ENCODE results near the gene TCF21. TPM values are rescaled to one million over a fixed set of nuclear protein-coding genes. Genes with fewer than 3 reads are reported as not detected.

Gene TCF21
- polyA plus RNA-seq, 1 donor from 2014 or later: not detected

GRCh38 chr6:133918208-133918930 lies 29.5 kb downstream of the TCF21 start:
- H3K79me2 ChIP-seq (replicated peaks; ENCODE audit: insufficient read depth, low read length): no peaks in the 10 kb centered on the region
- TF ChIP-seq, protein P1, sequence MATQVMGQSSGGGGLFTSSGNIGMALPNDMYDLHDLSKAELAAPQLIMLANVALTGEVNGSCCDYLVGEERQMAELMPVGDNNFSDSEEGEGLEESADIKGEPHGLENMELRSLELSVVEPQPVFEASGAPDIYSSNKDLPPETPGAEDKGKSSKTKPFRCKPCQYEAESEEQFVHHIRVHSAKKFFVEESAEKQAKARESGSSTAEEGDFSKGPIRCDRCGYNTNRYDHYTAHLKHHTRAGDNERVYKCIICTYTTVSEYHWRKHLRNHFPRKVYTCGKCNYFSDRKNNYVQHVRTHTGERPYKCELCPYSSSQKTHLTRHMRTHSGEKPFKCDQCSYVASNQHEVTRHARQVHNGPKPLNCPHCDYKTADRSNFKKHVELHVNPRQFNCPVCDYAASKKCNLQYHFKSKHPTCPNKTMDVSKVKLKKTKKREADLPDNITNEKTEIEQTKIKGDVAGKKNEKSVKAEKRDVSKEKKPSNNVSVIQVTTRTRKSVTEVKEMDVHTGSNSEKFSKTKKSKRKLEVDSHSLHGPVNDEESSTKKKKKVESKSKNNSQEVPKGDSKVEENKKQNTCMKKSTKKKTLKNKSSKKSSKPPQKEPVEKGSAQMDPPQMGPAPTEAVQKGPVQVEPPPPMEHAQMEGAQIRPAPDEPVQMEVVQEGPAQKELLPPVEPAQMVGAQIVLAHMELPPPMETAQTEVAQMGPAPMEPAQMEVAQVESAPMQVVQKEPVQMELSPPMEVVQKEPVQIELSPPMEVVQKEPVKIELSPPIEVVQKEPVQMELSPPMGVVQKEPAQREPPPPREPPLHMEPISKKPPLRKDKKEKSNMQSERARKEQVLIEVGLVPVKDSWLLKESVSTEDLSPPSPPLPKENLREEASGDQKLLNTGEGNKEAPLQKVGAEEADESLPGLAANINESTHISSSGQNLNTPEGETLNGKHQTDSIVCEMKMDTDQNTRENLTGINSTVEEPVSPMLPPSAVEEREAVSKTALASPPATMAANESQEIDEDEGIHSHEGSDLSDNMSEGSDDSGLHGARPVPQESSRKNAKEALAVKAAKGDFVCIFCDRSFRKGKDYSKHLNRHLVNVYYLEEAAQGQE (IDR thresholded peaks at IDR 0.05; ENCODE audit: borderline replicate concordance): no peak
- TF ChIP-seq SMC3 (conservative IDR thresholded peaks at IDR 0.05; ENCODE audit: poor library complexity): no peak
- no peak for TF ChIP-seq EP300 (conservative IDR thresholded peaks at IDR 0.05; ENCODE audit: poor library complexity, severe bottlenecking)
- TF ChIP-seq MXI1 (conservative IDR thresholded peaks at IDR 0.05; ENCODE audit: poor library complexity, severe bottlenecking): no peak
- TF ChIP-seq TAF1 (IDR thresholded peaks at IDR 0.05; ENCODE audit: low read depth): no peak
- TF ChIP-seq, protein P2, sequence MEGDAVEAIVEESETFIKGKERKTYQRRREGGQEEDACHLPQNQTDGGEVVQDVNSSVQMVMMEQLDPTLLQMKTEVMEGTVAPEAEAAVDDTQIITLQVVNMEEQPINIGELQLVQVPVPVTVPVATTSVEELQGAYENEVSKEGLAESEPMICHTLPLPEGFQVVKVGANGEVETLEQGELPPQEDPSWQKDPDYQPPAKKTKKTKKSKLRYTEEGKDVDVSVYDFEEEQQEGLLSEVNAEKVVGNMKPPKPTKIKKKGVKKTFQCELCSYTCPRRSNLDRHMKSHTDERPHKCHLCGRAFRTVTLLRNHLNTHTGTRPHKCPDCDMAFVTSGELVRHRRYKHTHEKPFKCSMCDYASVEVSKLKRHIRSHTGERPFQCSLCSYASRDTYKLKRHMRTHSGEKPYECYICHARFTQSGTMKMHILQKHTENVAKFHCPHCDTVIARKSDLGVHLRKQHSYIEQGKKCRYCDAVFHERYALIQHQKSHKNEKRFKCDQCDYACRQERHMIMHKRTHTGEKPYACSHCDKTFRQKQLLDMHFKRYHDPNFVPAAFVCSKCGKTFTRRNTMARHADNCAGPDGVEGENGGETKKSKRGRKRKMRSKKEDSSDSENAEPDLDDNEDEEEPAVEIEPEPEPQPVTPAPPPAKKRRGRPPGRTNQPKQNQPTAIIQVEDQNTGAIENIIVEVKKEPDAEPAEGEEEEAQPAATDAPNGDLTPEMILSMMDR (IDR thresholded peaks at IDR 0.05; ENCODE audit: poor library complexity, severe bottlenecking): no peak
- no peak for TF ChIP-seq EZH2 (IDR thresholded peaks at IDR 0.05; ENCODE audit: borderline replicate concordance, insufficient read depth, low read length, poor library complexity, severe bottlenecking)
- TF ChIP-seq RAD21 (conservative IDR thresholded peaks at IDR 0.05): no peak
- no peak for TF ChIP-seq POLR2AphosphoS5 (IDR thresholded peaks at IDR 0.05)
- no peaks in the 10 kb centered on the region for H4K20me1 ChIP-seq (ENCODE audit: insufficient read depth)
- H3K9ac ChIP-seq (ENCODE audit: low read length): no peak overlapping the region
- no peak overlapping the region for H3K4me2 ChIP-seq (ENCODE audit: low read length)
- no peaks in the 10 kb centered on the region for H3K9me2 ChIP-seq (ENCODE audit: insufficient read depth, low read length)
- H3K27me3 ChIP-seq (ENCODE audit: insufficient read depth, low read depth, low read length): no peaks in the 10 kb centered on the region
- no peaks in the 10 kb centered on the region for H3K9me3 ChIP-seq (ENCODE audit: low read length)
- H3K4me3 ChIP-seq (ENCODE audit: low read length): no peak overlapping the region
- no peak overlapping the region for H2AFZ ChIP-seq (ENCODE audit: low read depth, low read length)
- no peak overlapping the region for H3K27ac ChIP-seq (ENCODE audit: low read length)
- H3F3A ChIP-seq (ENCODE audit: insufficient read depth, low read length, poor library complexity, severe bottlenecking): no peaks in the 10 kb centered on the region
- no peaks in the 10 kb centered on the region for H3K36me3 ChIP-seq (ENCODE audit: insufficient read depth, low read length)

DNA sequence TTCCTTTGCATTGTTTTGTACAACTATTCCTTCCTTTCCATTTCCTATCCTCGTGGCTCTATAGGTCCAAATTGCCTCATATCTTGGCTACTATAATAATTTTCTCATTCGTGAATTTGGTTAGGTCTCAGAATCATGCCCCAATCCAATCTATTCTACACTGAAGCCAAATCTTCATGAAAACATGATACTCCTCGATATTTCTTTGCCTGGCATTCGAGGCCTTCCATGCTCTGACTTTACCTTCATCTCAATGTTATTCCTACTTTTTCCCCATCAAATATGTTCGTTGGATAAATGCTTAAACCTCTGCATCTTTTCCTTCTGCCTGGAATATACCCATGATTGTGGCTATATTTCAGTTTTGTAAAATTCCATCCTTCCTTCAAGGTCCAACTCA lies 30.4 kb downstream of the TCF21 start:
- no peaks in the 10 kb centered on the region for H3K9me3 ChIP-seq (ENCODE audit: low read length)
- no peak overlapping the region for H3K4me2 ChIP-seq (ENCODE audit: low read length)
- H3K4me3 ChIP-seq (ENCODE audit: low read length): no peak overlapping the region
- no peak overlapping the region for H3K27ac ChIP-seq (ENCODE audit: low read length)
- no peaks in the 10 kb centered on the region for H3K36me3 ChIP-seq (ENCODE audit: insufficient read depth, low read length)
- H3F3A ChIP-seq (ENCODE audit: insufficient read depth, low read length, poor library complexity, severe bottlenecking): no peaks in the 10 kb centered on the region
- no peaks in the 10 kb centered on the region for H3K9me2 ChIP-seq (ENCODE audit: insufficient read depth, low read length)
- H3K9ac ChIP-seq (ENCODE audit: low read length): no peak overlapping the region
- no peak overlapping the region for H2AFZ ChIP-seq (ENCODE audit: low read depth, low read length)
- no peaks in the 10 kb centered on the region for H3K79me2 ChIP-seq (replicated peaks; ENCODE audit: insufficient read depth, low read length)
- no peaks in the 10 kb centered on the region for H4K20me1 ChIP-seq (ENCODE audit: insufficient read depth)
- H3K27me3 ChIP-seq (ENCODE audit: insufficient read depth, low read depth, low read length): no peaks in the 10 kb centered on the region
- no peak for TF ChIP-seq MXI1 (conservative IDR thresholded peaks at IDR 0.05; ENCODE audit: poor library complexity, severe bottlenecking)
- TF ChIP-seq SMC3 (conservative IDR thresholded peaks at IDR 0.05; ENCODE audit: poor library complexity): no peak
- TF ChIP-seq EZH2 (IDR thresholded peaks at IDR 0.05; ENCODE audit: borderline replicate concordance, insufficient read depth, low read length, poor library complexity, severe bottlenecking): no peak
- TF ChIP-seq EP300 (conservative IDR thresholded peaks at IDR 0.05; ENCODE audit: poor library complexity, severe bottlenecking): no peak
- no peak for TF ChIP-seq TAF1 (IDR thresholded peaks at IDR 0.05; ENCODE audit: low read depth)
- TF ChIP-seq RAD21 (conservative IDR thresholded peaks at IDR 0.05): no peak
- TF ChIP-seq POLR2AphosphoS5 (IDR thresholded peaks at IDR 0.05): no peak
- TF ChIP-seq, protein P2 (IDR thresholded peaks at IDR 0.05; ENCODE audit: poor library complexity, severe bottlenecking): no peak
- TF ChIP-seq, protein P1 (IDR thresholded peaks at IDR 0.05; ENCODE audit: borderline replicate concordance): no peak
